ENCODE measurements around the gene CASP6.
A peak's percentile ranks its signal among the peaks of the same experiment; 100 is the strongest.

Gene CASP6

DNA sequence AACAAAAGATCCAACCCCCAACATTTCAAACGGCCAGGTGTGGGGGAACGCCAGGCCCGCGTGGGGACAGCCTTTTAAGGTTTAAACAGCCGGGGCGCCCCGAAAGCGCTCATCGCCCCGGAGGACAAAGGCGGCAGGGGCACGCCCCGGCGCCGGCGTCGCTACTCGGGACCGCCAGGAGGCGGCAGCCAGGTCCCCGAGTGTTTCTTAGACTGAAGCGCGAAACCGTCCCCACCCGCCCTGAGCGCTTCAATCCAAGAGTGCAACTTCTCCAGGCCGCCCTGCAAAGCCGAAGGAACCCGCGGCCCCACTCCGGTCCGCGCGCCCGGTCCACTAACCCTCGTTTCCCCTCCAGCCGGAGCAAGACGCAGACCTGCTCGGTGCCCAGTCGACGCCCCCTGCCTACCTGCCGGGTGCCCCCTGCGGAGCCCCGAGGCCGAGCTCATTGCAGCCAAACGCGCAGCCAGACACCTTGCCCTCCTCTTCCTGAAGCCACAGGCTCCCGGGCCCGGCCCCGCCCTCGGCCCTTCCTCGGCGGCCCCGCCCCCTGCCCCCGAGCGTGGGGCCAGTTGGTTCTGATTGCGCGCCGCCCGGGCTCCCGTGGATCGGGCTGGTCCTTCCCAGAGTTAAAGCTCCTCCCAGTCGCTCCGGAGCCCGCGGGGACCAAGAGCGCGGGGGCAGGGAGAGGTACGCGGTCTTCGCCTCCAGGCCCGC lies at the start of gene CASP6:
Gene CASP6, minus strand, starts transcription at position 496 of the 714 bp plus-strand sequence. Its CDS starts 50 bp downstream, at position 446.
- TF ChIP-seq, protein P1, sequence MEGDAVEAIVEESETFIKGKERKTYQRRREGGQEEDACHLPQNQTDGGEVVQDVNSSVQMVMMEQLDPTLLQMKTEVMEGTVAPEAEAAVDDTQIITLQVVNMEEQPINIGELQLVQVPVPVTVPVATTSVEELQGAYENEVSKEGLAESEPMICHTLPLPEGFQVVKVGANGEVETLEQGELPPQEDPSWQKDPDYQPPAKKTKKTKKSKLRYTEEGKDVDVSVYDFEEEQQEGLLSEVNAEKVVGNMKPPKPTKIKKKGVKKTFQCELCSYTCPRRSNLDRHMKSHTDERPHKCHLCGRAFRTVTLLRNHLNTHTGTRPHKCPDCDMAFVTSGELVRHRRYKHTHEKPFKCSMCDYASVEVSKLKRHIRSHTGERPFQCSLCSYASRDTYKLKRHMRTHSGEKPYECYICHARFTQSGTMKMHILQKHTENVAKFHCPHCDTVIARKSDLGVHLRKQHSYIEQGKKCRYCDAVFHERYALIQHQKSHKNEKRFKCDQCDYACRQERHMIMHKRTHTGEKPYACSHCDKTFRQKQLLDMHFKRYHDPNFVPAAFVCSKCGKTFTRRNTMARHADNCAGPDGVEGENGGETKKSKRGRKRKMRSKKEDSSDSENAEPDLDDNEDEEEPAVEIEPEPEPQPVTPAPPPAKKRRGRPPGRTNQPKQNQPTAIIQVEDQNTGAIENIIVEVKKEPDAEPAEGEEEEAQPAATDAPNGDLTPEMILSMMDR (IDR thresholded peaks at IDR 0.05; ENCODE audit: control extremely low read depth, extremely low read depth, low read depth, missing control alignments) = peak; percentile 63
- POLR2A ChIA-PET = no interaction called here
- CTCF ChIA-PET = interaction anchor here (0.7 to 3.4 kb wide), 16 partner anchors 8 to 270 kb away, joined by 3 to 16 read pairs (median 4); partner anchors contain the start of genes PLA2G12A and SEC24B
- DNase-seq (ENCODE audit: extremely low spot score) = peak; percentile 86

DNA sequence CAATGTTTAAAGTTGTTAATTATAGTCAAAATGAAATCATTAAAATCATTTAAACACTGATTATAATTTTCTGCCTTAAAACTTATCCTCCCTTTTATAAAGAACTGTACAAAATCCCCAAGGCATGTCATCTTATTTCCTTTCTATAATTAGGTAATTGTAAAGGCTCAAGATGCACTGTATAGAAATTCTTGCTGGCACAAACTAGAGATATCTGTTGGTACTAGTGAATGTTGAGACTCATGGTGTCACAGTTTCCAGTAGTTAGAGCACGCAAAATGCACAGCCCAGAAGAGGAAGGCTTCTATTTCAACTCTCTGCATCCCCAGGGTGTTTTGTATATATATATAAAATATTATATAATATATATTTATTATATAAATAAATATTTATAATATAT lies 49.3 kb upstream of the CASP6 start:
- CTCF ChIA-PET = interaction anchor here (1.2 to 1.5 kb wide), 2 partner anchors 15 to 319 kb away, joined by 3 read pairs; partner anchors contain the start of gene SEC24B
- no peak for DNase-seq (ENCODE audit: extremely low spot score)
- POLR2A ChIA-PET = no interaction called here
- TF ChIP-seq, protein P1 (IDR thresholded peaks at IDR 0.05; ENCODE audit: control extremely low read depth, extremely low read depth, low read depth, missing control alignments) = no peak

DNA sequence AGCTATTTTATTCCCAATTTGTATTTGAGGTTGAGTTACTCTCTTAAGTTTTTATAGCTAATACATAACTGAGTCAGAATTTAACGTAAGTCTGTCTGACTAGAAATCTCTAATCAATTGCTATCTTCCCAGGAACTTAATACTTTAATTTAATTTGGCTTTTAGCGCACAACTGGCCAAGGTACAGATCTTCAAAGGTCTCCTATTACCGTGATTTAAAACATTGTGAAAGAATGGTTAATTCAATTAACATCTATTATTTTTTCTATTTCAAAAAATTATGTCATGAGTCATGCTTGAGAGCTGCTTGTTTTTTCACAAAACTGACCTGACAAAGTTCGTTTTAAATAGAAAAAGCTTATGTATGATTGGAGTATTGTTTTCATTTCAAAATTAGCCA lies 48.6 kb upstream of the CASP6 start:
- CTCF ChIA-PET = interaction anchor here (0.6 to 1.5 kb wide), 3 partner anchors 14 to 318 kb away, joined by 3 read pairs; partner anchors contain the start of gene SEC24B

DNA sequence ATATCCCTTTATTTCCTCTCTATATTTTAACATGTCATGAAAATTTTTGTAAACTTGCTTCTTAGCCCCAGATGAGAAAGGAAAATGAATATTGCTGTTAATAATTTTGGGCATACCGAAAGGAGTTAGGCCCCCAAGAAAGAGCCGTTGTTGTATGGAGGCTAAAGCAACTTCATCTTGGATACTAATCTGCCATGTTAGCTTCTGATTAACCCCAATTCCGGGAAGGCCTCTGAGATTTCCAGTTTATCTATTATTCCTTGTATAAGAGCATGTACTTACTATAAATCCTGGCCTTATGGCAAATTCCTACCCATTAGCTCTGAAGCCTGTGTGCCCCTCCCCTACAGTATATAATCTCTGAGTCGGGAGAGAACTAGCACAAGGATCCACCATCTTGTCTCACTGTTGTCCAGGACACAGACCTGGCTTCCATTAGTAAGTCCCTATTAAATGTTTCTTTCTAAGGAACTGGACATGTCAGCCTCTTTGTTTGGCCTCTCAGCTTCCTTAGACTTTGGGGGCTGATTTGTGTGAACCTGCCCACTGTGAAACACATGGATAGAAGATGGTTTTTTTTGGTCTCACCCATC lies 47.5 kb upstream of the CASP6 start:
- TF ChIP-seq, protein P1 (IDR thresholded peaks at IDR 0.05; ENCODE audit: control extremely low read depth, extremely low read depth, low read depth, missing control alignments) = no peak
- no peak for DNase-seq (ENCODE audit: extremely low spot score)
- ChIA-PET CTCF (no interaction called here), POLR2A (no interaction called here)

More for the DNA sequence above, 48.6 kb upstream of the CASP6 start:
- TF ChIP-seq, protein P1 (IDR thresholded peaks at IDR 0.05; ENCODE audit: control extremely low read depth, extremely low read depth, low read depth, missing control alignments) = no peak
- POLR2A ChIA-PET = no interaction called here
- no peak for DNase-seq (ENCODE audit: extremely low spot score)

DNA sequence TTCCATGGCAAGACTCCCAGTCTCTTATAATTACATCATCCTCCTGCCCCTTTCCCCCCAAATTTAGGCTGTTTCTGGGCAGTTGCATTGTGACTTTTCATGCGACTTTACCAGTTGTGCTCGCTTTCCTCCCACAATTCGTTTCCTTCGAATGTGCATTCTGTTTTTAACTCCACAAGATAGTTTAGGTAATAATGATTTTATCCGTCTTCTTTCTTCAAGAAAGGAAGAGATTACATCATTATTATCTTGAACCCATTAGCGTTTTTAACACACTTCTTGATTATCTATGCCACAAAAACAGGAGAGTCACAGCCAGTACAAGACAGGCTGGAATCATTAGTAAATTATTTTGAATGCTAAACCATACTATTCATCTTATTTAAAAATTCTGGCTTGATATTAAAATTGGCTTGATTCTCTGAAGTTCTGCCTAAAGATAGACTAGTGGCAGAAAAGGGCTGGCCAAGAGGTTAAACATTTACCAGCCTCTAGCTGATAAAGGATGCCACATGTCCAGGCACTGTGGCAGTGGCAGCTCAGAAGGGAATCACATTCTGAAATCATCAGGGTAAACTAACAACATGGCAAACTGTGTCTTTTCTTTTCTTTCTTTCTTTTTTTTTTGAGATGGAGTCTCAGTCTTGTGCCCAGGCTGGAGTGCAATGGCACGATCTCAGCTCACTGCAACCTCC lies 46.3 kb upstream of the CASP6 start:
- TF ChIP-seq, protein P1 (IDR thresholded peaks at IDR 0.05; ENCODE audit: control extremely low read depth, extremely low read depth, low read depth, missing control alignments) = no peak
- ChIA-PET CTCF (no interaction called here), POLR2A (no interaction called here)
- no peak for DNase-seq (ENCODE audit: extremely low spot score)

DNA sequence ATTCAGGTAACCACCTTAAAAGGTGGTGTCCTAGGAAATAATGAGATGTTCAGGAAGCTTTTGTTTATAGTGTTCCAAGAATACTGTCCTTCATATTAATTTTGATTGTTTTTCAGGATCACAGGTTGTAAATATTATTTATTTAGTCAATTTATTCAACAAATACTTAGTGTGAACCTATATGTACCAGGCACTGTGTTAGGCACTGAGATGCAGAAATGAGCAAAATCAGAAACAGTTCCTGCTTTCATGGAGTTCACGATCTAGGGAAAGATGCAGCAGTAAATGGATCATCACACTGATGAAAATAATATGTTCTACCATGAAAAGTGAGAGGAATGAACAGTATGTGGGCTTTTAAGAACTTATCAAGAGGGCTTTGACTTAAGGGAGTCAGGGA lies 44.9 kb upstream of the CASP6 start:
- TF ChIP-seq, protein P1 (IDR thresholded peaks at IDR 0.05; ENCODE audit: control extremely low read depth, extremely low read depth, low read depth, missing control alignments) = no peak
- ChIA-PET CTCF (interaction anchor here (2.8 kb wide), 1 partner anchor 11 kb away, joined by 10 read pairs; no protein-coding TSS in a partner anchor), POLR2A (no interaction called here)

More for the DNA sequence above, 44.9 kb upstream of the CASP6 start:
- DNase-seq (ENCODE audit: extremely low spot score) = no peak

Measured in GM10248 (cell line).